Erythroblast (primary cell): ENCODE data around the gene MRPL44.
A peak's percentile ranks its signal among the peaks of the same experiment; 100 is the strongest.
"Not testable (repeated sequence)": the region's sequence is repeated elsewhere in the genome, so short reads cannot be mapped to it uniquely, and the experiment has no call there.

Experiments used
- DNase-seq, 2 experiments: peaks; one replicate each; lab custom pipeline; 2025; lab: John Stamatoyannopoulos, UW
- GATA1 ChIP-seq: IDR thresholded peaks from 2 replicates; pipeline ENCODE4 v1.6.1; 2011; ENCODE audit warnings: low read depth, mild to moderate bottlenecking, control low read depth, low read length, moderate library complexity
- POLR2A ChIP-seq: IDR thresholded peaks from 2 replicates; pipeline ENCODE4 v1.6.1; 2011; ENCODE audit warnings: mild to moderate bottlenecking, low read length

Gene MRPL44

DNA sequence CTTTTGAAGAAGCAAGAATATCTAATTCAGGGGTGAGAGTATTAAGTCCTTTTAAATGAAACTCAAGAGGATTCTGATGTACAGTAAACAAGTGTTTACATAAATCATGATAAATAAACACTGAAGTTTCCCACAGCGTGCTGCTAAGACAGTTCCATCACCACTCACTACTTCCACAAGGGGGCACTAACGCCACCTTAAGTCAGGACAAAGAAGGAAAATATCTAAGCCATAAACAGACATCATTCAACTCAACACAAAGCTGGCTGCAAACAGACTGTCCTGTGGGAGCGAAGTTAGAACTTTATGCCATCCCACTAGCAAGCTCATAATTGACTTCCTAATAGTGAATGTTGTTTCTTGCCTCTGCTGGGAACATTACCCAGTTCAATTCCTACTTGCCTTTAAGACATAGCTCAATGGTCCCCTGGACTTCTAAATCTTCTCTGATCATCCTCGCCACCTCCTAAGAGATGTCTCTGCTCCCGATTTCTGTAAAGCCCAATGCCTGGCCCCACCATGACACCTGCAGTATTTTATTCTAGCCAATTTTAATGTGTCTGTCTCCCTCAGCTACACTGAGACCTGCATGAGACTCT, 36.5 kb downstream of the MRPL44 start:
- peak; percentile 69 to 86 for DNase-seq
- no peak for TF ChIP-seq GATA1
- TF ChIP-seq POLR2A: no peak

- no peak for DNase-seq
- TF ChIP-seq POLR2A: no peak
- no peak for TF ChIP-seq GATA1
These were observed 37.4 kb downstream of the MRPL44 start for GRCh38 chr2:223994562-223995162.

DNA sequence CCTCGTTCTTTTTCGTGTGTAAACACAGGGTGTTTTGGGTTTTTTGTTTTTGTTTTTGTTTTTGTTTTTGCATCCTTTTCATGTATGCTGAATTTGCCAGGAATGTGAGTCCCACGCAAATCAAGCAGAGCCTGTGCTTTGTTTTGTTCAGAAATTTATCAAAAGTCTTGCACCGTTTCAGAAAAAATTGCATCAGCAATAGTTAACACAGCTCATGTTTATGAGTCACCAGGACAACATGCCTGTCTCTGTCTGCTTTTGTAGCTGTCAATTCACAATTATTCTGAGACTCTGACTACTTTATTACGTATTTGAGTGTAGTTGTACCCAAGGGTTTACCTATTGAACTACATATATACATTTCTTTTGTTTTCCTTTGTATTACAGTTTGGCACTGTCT, 38.3 kb downstream of the MRPL44 start:
- peak; percentile 36 to 70 for DNase-seq
- no peak for TF ChIP-seq POLR2A
- no peak for TF ChIP-seq GATA1

DNA sequence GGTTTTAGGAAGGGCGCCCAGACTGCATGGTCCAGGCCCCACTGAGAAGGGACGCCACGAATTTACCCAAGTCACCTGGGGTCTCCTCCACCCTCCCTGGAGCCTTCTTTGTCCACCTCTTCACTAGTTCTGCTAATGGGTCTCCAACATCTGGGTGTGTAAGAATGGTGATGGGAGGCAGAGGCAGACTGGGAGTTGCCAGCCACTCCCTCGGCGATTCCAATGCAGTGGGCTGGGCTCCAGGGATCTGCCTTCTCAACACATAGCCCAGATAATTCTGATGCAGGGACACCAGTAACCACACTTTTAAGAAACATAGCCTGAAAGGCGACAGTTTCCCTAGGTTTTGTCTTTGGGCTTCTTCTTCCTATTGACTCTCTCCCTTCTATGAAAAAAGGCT, 39.1 kb downstream of the MRPL44 start:
- TF ChIP-seq POLR2A: no peak
- TF ChIP-seq GATA1: no peak
- DNase-seq: peak in 1 of 2 experiments; percentile 42

- TF ChIP-seq POLR2A (no peak), GATA1 (no peak)
- DNase-seq: peak in 1 of 2 experiments; percentile 8
These were observed 40.7 kb downstream of the MRPL44 start for GRCh38 chr2:223997938-223998337.

GRCh38 chr2:223998948-223999347, 41.7 kb downstream of the MRPL44 start:
- DNase-seq: no peak

DNA sequence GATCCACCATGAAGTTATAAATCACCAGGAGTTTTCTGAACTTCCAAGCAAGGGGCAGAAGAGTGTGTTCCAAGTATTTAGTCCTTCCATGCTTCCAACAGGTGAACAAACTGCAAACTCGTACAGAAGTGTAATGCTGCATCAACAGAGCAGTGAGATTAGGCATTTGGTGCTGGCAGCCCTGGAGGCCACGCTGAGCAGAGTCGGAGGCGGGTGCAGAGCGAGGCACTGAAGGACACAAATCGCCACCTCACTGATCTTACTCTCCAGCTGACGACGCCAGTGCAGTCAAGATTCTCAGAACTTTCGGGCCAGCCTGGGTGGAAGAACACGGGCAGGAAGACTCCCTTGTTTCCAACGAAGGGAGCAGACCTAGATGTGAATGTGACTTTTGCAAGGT, 42.6 kb downstream of the MRPL44 start:
- TF ChIP-seq POLR2A (no peak), GATA1 (no peak)
- DNase-seq: no peak

More at GRCh38 chr2:223998948-223999347, 41.7 kb downstream of the MRPL44 start:
- TF ChIP-seq POLR2A (no peak), GATA1 (no peak)

DNA sequence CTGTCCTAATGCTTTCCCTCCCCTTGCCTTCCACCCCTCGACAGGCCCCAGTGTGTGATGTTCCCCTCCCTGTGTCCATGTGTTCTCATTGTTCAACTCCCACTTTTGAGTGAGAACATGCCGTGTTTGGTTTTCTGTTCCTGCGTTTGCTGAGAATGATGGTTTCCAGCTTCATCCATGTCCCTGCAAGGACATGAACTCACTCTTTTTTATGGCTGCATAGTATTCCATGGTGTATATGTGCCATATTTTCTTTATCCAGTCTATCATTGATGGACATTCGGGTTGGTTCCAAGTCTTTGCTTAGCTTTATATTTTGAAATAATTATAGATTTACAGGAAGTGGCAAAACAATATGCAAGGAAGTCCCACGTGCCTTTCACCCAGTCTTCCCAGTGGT, 43.4 kb downstream of the MRPL44 start:
- not testable (repeated sequence) for DNase-seq

DNA sequence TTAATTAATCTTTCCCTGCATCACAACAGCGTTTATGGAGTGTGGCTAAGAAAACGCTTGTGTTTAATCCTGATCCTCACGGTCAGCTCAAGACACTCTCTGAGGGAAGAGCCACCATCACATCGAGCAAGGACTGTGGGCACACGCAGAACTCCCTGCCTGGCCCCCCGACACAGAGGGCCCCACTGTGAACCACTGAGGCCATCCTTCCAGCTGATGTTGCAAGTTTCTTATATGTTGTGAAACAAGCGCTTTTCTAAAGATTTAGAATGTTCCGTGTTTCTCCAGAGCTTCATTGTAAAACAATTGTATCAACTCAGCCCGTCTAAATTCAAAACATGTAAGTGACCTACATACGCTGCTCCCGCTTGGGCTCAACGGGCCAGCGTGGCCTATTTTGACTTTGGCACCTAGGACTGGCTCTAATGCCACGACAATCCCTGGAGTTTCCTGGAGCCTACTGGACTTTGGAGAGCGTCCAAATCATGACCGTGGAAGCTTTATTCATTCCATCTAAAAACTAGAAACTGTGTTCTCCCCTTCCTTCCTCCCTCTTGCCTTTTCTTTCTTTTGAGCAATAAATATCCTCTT, 46.9 kb downstream of the MRPL44 start:
- TF ChIP-seq GATA1 (no peak), POLR2A (no peak)
- DNase-seq: no peak

DNA sequence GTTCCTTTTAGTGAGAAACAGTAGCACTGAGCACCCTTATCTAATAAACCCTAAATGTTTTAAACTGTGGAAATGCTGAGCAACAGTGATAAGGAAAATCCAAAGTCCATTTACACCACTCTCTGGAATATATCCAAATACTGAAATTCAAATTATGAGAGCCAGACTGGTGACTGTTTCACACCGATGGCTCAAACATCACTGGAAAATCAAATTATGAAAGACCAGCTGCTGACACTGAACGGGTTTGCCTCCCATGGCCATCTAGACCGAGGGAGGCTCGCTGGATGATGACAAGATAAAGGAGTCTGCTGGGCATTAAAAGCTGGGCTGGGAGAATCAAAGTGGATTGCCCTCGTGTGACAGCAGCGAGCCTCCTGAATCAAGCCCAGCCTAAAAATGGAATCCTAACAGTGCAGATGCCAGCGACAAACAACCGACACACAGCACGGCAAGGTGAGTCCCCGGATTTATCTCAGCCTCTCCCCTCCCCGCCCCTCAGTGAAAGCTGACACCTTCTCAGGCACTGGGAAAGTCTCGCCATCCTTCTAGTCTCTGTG, 51.5 kb downstream of the MRPL44 start:
- peak; percentile 10 to 55 for DNase-seq
- TF ChIP-seq GATA1: no peak
- no peak for TF ChIP-seq POLR2A

GRCh38 chr2:224009605-224010315, 52.5 kb downstream of the MRPL44 start:
- DNase-seq: peak; percentile 25 to 42

DNA sequence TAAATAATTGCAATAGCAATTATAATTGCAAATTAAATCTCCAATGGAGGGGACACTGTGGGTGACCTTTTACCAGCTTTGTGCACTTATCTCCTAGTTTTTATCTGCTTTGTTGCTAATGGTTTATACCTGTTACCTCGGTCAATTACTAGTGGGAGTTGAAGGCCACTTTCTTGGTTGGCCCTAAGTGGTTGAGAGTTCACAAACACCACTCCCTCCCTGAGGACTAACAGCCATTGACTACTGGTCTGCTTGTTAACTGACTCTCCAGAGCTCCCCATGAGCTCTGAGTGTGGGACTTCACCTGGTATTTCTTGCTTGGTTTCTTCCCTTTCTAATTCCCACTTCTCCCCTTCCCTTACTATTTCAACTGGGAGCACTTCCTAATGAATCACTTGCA, 54.6 kb downstream of the MRPL44 start:
- TF ChIP-seq POLR2A (no peak), GATA1 (no peak)
- DNase-seq: no peak

More at GRCh38 chr2:224009605-224010315, 52.5 kb downstream of the MRPL44 start:
- TF ChIP-seq GATA1: no peak
- TF ChIP-seq POLR2A: no peak

- no peak for DNase-seq
- no peak for TF ChIP-seq POLR2A
- no peak for TF ChIP-seq GATA1
These were observed 57.1 kb downstream of the MRPL44 start for GRCh38 chr2:224014336-224014735.

- no peak for DNase-seq
These were observed 59.7 kb downstream of the MRPL44 start for GRCh38 chr2:224016963-224017362.

More at GRCh38 chr2:224016963-224017362, 59.7 kb downstream of the MRPL44 start:
- TF ChIP-seq GATA1 (no peak), POLR2A (no peak)
